Stimulated activated CD8-positive, alpha-beta memory T cell treated with anti-CD3 and anti-CD28 coated beads, Interleukin-7, amount 100 ng/mL, for 1 hour (primary cell): ENCODE results near the gene F13A1.

Experiments
- DNase-seq, 2 donors: peaks; one replicate each; pipeline ENCODE4 v3.0.0-alpha.2; 2020; ENCODE audit warnings: low read depth in 2 of 2

The F13A1 gene

GRCh38 chr6:6319952-6320811 lies at the start of gene F13A1:
Gene F13A1 (minus strand): TSS chr6:6320662. CDS start chr6:6318664, 1,998 bp downstream.
- DNase-seq: no peak

- DNase-seq: no peak
Measured at GRCh38 chr6:6368684-6369052, 48.2 kb upstream of the F13A1 start.

GRCh38 chr6:6368040-6368683 lies 47.7 kb upstream of the F13A1 start:
- no peak for DNase-seq

GRCh38 chr6:6366803-6367202 lies 46.3 kb upstream of the F13A1 start:
- DNase-seq: no peak

- DNase-seq: no peak
Measured at GRCh38 chr6:6365242-6365641, 44.8 kb upstream of the F13A1 start.

- DNase-seq: no peak
Measured at GRCh38 chr6:6362056-6362840, 41.8 kb upstream of the F13A1 start.

- no peak for DNase-seq
Measured at GRCh38 chr6:6357530-6357929, 37.1 kb upstream of the F13A1 start.

GRCh38 chr6:6357032-6357431 lies 36.6 kb upstream of the F13A1 start:
- no peak for DNase-seq

- DNase-seq: no peak
Measured at GRCh38 chr6:6352772-6353171, 32.3 kb upstream of the F13A1 start.

GRCh38 chr6:6351511-6352025 lies 31.1 kb upstream of the F13A1 start:
- DNase-seq: no peak

GRCh38 chr6:6350696-6351095 lies 30.2 kb upstream of the F13A1 start:
- DNase-seq: no peak

GRCh38 chr6:6348256-6348655 lies 27.8 kb upstream of the F13A1 start:
- DNase-seq: no peak

GRCh38 chr6:6346427-6347023 lies 26.1 kb upstream of the F13A1 start:
- DNase-seq: no peak

- DNase-seq: no peak
Measured at GRCh38 chr6:6333501-6333900, 13.0 kb upstream of the F13A1 start.

GRCh38 chr6:6332811-6333244 lies 12.4 kb upstream of the F13A1 start:
- DNase-seq: no peak

- DNase-seq: no peak
Measured at GRCh38 chr6:6331946-6332601, 11.6 kb upstream of the F13A1 start.

GRCh38 chr6:6331393-6331792 lies 10.9 kb upstream of the F13A1 start:
- no peak for DNase-seq

GRCh38 chr6:6330407-6330806 lies 9.9 kb upstream of the F13A1 start:
- DNase-seq: no peak

- DNase-seq: no peak
Measured at GRCh38 chr6:6328451-6328850, 8.0 kb upstream of the F13A1 start.

- DNase-seq: no peak
Measured at GRCh38 chr6:6323352-6323751, 2.9 kb upstream of the F13A1 start.

- DNase-seq: no peak
Measured at GRCh38 chr6:6320901-6321300, 439 bp upstream of the F13A1 start.
